Activated T-cell treated with anti-CD3 and anti-CD28 coated beads, Interleukin-2, amount 50 U/mL, for 24 hours (primary cell): ENCODE data around the gene PPIL4.

Source experiments
- DNase-seq: peaks from one replicate; pipeline ENCODE4 v3.0.0-alpha.2; 2020
- H3K27ac Mint-ChIP-seq: 2 replicates; pipeline ENCODE4 v1.8.0; 2020; ENCODE audit warnings: mild to moderate bottlenecking, mixed read lengths
- H3K27me3 Mint-ChIP-seq: 2 replicates; pipeline ENCODE4 v1.8.0; 2020; ENCODE audit warnings: mixed read lengths
- H3K36me3 Mint-ChIP-seq: 2 replicates; pipeline ENCODE4 v1.8.0; 2020; ENCODE audit warnings: low read depth, mixed read lengths
- H3K4me1 Mint-ChIP-seq: 2 replicates; pipeline ENCODE4 v1.8.0; 2020; ENCODE audit warnings: low read depth, mixed read lengths
- H3K4me3 Mint-ChIP-seq: 2 replicates; pipeline ENCODE4 v1.8.0; 2020; ENCODE audit warnings: mild to moderate bottlenecking, moderate library complexity, mixed read lengths
- H3K9me3 Mint-ChIP-seq: 2 replicates; pipeline ENCODE4 v1.8.0; 2020; ENCODE audit warnings: mixed read lengths

The PPIL4 gene

GRCh38 chr6:149559389-149559788 is 13.5 kb upstream of the PPIL4 start:
- Mint-ChIP-seq H3K9me3 (no peaks in the 10 kb centered on the region), H3K27me3 (peaks cover 11% of the 10 kb centered on the region), H3K4me3 (no peak overlapping the region), H3K27ac (no peak overlapping the region), H3K36me3 (no peaks in the 10 kb centered on the region), H3K4me1 (peaks cover 10% of the 10 kb centered on the region)
- no peak for DNase-seq

- Mint-ChIP-seq H3K36me3 (no peaks in the 10 kb centered on the region), H3K4me1 (peaks cover 4% of the 10 kb centered on the region), H3K27ac (no peak overlapping the region), H3K9me3 (no peaks in the 10 kb centered on the region), H3K27me3 (peaks cover 11% of the 10 kb centered on the region), H3K4me3 (no peak overlapping the region)
- DNase-seq, result no peak
These were observed 12.2 kb upstream of the PPIL4 start for GRCh38 chr6:149558029-149558428.

- DNase-seq, result no peak
- Mint-ChIP-seq H3K36me3 (no peaks in the 10 kb centered on the region), H3K9me3 (no peaks in the 10 kb centered on the region), H3K4me3 (no peak overlapping the region), H3K4me1 (peaks cover 5% of the 10 kb centered on the region), H3K27ac (no peak overlapping the region), H3K27me3 (peaks cover 3% of the 10 kb centered on the region)
These were observed 6.1 kb upstream of the PPIL4 start for GRCh38 chr6:149551920-149552319.

- peak; percentile 59 for DNase-seq
- Mint-ChIP-seq H3K9me3 (no peaks in the 10 kb centered on the region), H3K27ac (peak overlapping the region; percentile 99), H3K36me3 (peaks cover 30% of the 10 kb centered on the region), H3K4me1 (peaks cover 45% of the 10 kb centered on the region), H3K27me3 (no peaks in the 10 kb centered on the region), H3K4me3 (peak overlapping the region; percentile 97)
These were observed 537 bp downstream of the PPIL4 start for GRCh38 chr6:149545258-149545753.

GRCh38 chr6:149544646-149545257 is 1.1 kb downstream of the PPIL4 start:
- H3K27me3 Mint-ChIP-seq, result no peaks in the 10 kb centered on the region
- peak overlapping the region; percentile 97 for H3K4me3 Mint-ChIP-seq
- no peak for DNase-seq
- peak overlapping the region; percentile 99 for H3K27ac Mint-ChIP-seq
- no peaks in the 10 kb centered on the region for H3K9me3 Mint-ChIP-seq
- peaks cover 45% of the 10 kb centered on the region for H3K4me1 Mint-ChIP-seq
- peaks cover 33% of the 10 kb centered on the region for H3K36me3 Mint-ChIP-seq

GRCh38 chr6:149541139-149541538 is 4.7 kb downstream of the PPIL4 start:
- no peaks in the 10 kb centered on the region for H3K27me3 Mint-ChIP-seq
- peaks cover 64% of the 10 kb centered on the region for H3K36me3 Mint-ChIP-seq
- peak overlapping the region; percentile 17 for H3K27ac Mint-ChIP-seq
- H3K4me3 Mint-ChIP-seq, result no peak overlapping the region
- peaks cover 40% of the 10 kb centered on the region for H3K4me1 Mint-ChIP-seq
- DNase-seq, result no peak
- H3K9me3 Mint-ChIP-seq, result no peaks in the 10 kb centered on the region

- no peaks in the 10 kb centered on the region for H3K9me3 Mint-ChIP-seq
- H3K27me3 Mint-ChIP-seq, result no peaks in the 10 kb centered on the region
- no peak for DNase-seq
- peak overlapping the region; percentile 71 for H3K27ac Mint-ChIP-seq
- H3K36me3 Mint-ChIP-seq, result peaks cover 87% of the 10 kb centered on the region
- H3K4me1 Mint-ChIP-seq, result peaks cover 25% of the 10 kb centered on the region
- H3K4me3 Mint-ChIP-seq, result no peak overlapping the region
These were observed 11.1 kb downstream of the PPIL4 start for GRCh38 chr6:149534742-149535141.

GRCh38 chr6:149529650-149530049 is 16.2 kb downstream of the PPIL4 start:
- Mint-ChIP-seq H3K4me1 (peaks cover 18% of the 10 kb centered on the region), H3K27ac (peak overlapping the region; percentile 16), H3K27me3 (no peaks in the 10 kb centered on the region), H3K4me3 (no peak overlapping the region), H3K9me3 (no peaks in the 10 kb centered on the region), H3K36me3 (peaks cover 86% of the 10 kb centered on the region)
- DNase-seq, result no peak

- no peaks in the 10 kb centered on the region for H3K27me3 Mint-ChIP-seq
- peaks cover 52% of the 10 kb centered on the region for H3K4me1 Mint-ChIP-seq
- H3K9me3 Mint-ChIP-seq, result peaks cover 4% of the 10 kb centered on the region
These were observed 30.3 kb downstream of the PPIL4 start for GRCh38 chr6:149515494-149515893.

GRCh38 chr6:149513915-149514314 is 31.9 kb downstream of the PPIL4 start:
- H3K27me3 Mint-ChIP-seq, result no peaks in the 10 kb centered on the region
- no peak for DNase-seq
- peak overlapping the region; percentile 51 for H3K27ac Mint-ChIP-seq
- H3K36me3 Mint-ChIP-seq, result peaks cover 74% of the 10 kb centered on the region
- no peak overlapping the region for H3K4me3 Mint-ChIP-seq
- H3K9me3 Mint-ChIP-seq, result peaks cover 4% of the 10 kb centered on the region
- H3K4me1 Mint-ChIP-seq, result peaks cover 57% of the 10 kb centered on the region

More at GRCh38 chr6:149515494-149515893, 30.3 kb downstream of the PPIL4 start:
- Mint-ChIP-seq H3K36me3 (peaks cover 76% of the 10 kb centered on the region), H3K4me3 (no peak overlapping the region), H3K27ac (peak overlapping the region; percentile 66)
- DNase-seq, result no peak

- H3K4me3 Mint-ChIP-seq, result no peak overlapping the region
- no peak for DNase-seq
- peaks cover 68% of the 10 kb centered on the region for H3K36me3 Mint-ChIP-seq
- no peaks in the 10 kb centered on the region for H3K27me3 Mint-ChIP-seq
- H3K4me1 Mint-ChIP-seq, result peaks cover 62% of the 10 kb centered on the region
- peak overlapping the region; percentile 79 for H3K27ac Mint-ChIP-seq
- H3K9me3 Mint-ChIP-seq, result peaks cover 4% of the 10 kb centered on the region
These were observed 34.9 kb downstream of the PPIL4 start for GRCh38 chr6:149510793-149511512.

- Mint-ChIP-seq H3K27ac (peak overlapping the region; percentile 89), H3K4me1 (peaks cover 63% of the 10 kb centered on the region), H3K36me3 (peaks cover 66% of the 10 kb centered on the region), H3K27me3 (no peaks in the 10 kb centered on the region), H3K9me3 (no peaks in the 10 kb centered on the region), H3K4me3 (peak overlapping the region; percentile 49)
- no peak for DNase-seq
These were observed 37.4 kb downstream of the PPIL4 start for GRCh38 chr6:149508485-149508884.

GRCh38 chr6:149503872-149504271 is 42.0 kb downstream of the PPIL4 start:
- peak overlapping the region; percentile 41 for H3K27ac Mint-ChIP-seq
- no peaks in the 10 kb centered on the region for H3K9me3 Mint-ChIP-seq
- H3K27me3 Mint-ChIP-seq, result no peaks in the 10 kb centered on the region
- H3K4me1 Mint-ChIP-seq, result peaks cover 71% of the 10 kb centered on the region
- H3K36me3 Mint-ChIP-seq, result peaks cover 53% of the 10 kb centered on the region
- no peak overlapping the region for H3K4me3 Mint-ChIP-seq
- no peak for DNase-seq

GRCh38 chr6:149503276-149503675 is 42.6 kb downstream of the PPIL4 start:
- peaks cover 70% of the 10 kb centered on the region for H3K4me1 Mint-ChIP-seq
- H3K27me3 Mint-ChIP-seq, result no peaks in the 10 kb centered on the region
- no peak overlapping the region for H3K4me3 Mint-ChIP-seq
- H3K36me3 Mint-ChIP-seq, result peaks cover 53% of the 10 kb centered on the region
- no peak for DNase-seq
- H3K27ac Mint-ChIP-seq, result peak overlapping the region; percentile 41
- no peaks in the 10 kb centered on the region for H3K9me3 Mint-ChIP-seq

GRCh38 chr6:149501768-149502167 is 44.1 kb downstream of the PPIL4 start:
- no peak overlapping the region for H3K4me3 Mint-ChIP-seq

More at GRCh38 chr6:149501768-149502167, 44.1 kb downstream of the PPIL4 start:
- H3K27me3 Mint-ChIP-seq, result no peaks in the 10 kb centered on the region
- peak overlapping the region; percentile 87 for H3K27ac Mint-ChIP-seq
- peaks cover 46% of the 10 kb centered on the region for H3K36me3 Mint-ChIP-seq
- peaks cover 70% of the 10 kb centered on the region for H3K4me1 Mint-ChIP-seq
- H3K9me3 Mint-ChIP-seq, result no peaks in the 10 kb centered on the region
- no peak for DNase-seq
